Activated CD4-positive, alpha-beta T cell treated with anti-CD3 and anti-CD28 coated beads for 24 hours (primary cell): ENCODE measurements around the gene DUSP6.

Source experiments
- DNase-seq, 2 donors: peaks; one replicate each; pipeline ENCODE4 v3.0.0-alpha.2; 2020; ENCODE audit warnings: low read depth in 2 of 2

DUSP6 gene

DNA sequence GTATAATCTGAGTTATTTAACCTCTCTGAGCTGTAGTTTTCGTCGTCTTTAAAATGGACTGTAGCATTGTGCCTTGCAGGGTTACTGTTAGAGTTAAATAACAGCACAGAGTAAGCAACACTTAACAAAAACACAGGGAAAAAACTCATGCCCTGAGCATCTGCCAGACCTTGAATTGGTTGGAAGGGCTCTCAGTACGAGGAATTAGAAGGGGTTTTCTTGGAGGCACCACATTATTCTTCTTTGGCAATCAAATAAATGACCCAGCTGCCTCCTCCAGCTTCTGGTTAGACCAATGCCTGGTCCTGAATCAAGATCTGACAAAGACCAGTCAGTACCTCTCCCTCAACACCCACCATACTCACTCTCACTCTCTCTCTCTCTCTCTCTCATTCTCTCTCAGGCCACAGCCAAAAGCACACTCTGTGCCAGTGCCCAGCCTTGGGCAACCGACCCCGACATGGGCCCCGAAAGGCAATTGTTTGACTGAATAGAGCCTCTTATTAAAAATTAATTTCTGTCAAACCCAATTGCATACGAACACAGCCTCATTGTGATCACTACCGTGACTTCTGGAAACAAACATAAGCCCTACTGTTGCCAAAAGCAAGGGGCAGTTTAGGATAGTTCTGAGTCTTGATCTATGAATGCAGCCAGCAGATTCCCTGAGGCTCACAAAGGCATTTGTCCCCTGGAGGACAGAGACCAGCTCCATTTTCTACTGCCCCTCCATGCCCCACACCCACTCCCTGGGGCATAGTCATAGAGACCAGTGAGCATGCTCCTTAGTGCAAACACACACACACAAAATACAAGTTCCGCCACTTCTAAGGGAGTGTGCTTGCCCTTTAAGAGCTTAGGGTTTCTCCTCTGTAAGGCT lies 23.9 kb downstream of the DUSP6 start:
- DNase-seq, result no peak

DNA sequence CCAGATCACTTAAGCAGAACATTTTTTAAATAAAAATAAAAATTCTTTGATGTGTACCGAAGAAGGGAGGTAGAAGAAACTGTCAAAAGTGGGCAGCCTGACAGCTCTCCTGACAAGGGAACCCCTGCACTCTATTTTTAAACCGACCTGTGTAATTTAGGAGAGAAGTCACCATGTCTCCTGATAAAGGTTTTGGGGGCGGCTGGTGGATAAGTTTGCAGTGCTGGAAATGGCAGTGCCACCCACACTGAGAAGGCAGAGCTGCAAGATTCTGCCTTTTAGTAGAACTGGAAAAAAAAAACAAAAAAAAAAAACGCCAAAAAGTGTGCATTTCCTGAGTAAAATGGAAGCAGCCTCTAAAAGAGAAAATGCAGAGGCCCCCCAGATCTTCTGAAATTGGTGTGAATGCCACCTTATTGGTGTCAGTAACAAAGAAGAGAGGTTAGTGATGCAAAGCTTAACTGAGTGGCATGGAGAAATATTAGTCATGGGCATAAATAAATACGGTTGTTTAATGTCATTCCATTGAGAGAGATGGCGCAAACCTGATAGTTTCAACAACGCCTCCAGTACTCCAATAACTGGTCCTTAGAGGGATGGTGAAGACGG lies 24.7 kb downstream of the DUSP6 start:
- no peak for DNase-seq

DNA sequence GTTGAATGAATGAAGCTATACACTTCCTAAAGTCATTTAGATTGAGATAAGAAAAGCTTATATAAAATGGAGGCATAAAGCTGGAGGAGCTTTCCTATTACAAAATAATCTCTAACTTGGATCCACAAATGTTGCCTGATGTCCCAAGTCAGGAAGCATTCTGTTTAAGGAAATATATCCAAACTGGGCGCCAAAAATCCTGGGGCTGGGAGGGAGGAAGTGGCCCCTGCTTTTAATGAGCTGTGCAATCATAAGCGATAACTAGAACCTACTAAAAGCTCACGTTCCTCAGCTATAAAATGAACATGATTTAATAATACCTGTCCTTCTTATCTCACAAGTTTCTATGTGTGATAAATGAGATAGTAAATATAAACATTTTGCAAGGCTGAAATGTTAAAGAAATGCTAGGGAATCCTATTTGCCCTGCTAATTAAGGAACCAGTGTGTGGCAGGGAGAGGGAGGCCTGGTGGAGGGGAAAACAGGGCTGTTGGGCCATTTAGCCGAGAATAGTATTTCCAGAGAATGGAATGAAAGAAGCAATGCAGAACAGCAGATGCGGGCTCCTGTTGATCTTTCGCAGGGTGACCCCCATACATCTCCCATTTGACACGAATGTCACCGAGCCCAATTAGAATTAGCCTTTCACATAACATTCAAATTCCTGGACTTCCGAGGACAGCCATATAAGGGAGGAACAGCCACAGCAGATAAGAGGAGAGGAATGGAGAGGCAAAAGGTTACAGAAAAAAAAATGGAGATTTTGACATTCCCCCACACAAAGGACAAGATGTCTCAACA lies 25.9 kb downstream of the DUSP6 start:
- DNase-seq, result no peak

DNA sequence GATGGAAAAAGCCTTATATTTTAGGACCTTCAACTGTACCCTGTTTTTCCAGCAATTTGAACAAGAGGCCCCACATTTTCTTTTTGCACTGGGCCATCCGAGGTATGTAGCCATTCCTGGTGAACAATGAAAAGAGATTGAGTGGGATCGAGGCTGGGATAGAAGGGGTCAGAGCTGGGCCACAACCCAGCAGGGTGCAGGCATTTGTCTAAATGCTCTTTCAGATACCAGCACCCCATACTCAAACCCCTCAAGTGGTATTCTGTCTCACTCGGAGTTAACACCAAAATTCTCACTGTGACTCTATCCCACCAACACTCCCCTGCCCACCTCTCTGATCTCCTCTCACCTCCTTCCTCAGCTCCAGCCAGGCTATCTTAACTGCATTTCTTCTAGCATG lies 26.8 kb downstream of the DUSP6 start:
- DNase-seq, result no peak

DNA sequence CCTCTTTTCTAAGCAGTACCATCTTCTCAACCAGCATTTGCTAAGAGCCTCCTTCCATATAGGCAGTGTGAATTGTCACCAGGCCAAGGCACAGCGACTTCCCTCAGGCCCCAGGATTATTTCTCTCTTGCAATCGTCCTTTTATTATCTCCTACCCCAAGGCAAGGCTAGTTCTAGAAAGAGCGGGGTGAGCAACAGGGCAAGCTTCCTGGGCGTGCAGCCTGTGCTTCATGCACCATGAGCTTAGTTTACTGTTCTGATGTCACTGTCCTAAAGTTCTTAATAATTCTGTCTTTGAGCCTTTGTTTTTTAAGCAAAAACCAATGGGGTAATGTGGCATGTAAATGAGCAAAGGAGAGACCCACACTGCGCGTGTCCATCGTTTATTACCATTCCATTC lies 27.9 kb downstream of the DUSP6 start:
- DNase-seq, result no peak

DNA sequence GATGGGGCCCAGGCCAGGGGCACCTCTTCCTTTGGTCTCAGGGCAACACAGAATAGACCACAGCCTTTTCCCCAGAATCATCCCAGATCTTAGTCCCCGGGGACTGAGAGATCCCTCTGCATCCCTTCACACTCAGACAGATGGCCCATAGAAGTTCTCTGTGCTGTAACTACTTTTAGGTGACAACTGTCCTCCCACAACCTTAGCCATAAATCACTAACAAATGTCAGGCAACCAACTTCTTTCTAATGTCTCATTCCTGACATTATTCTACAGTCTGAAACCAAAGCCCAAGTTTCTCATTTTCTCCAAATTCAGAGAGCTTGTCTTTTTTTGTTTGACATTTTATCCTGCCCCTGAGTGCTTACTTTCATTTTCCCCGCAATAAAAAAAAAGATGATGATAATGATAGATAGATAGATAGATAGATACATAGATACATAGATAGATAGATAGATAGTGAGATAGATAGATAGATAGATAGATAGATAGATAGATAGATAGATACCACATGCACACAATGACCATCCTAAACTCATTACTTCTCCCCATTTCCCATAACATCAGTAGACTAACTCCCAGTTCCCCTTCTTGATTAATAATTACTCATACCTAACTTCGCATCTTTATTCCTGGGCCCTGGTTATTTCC lies 28.6 kb downstream of the DUSP6 start:
- no peak for DNase-seq

DNA sequence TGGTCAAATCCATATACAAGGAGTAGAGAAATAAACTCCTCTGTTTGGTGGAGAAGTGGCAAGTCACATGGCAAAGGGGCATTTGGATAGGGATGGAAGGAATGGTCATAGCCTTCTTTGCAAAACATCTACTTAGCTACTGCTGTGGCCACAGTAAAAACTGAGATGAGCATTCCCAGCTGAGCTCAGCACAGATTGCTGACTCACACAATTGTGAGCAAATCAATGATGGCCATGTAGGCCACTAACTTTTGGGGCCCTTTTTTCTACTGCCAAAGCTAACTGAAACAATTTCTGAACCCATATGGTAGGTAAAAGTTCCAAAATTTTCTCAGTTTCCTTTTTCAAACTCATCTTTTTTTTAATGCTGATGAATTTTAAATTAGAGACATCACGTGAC lies 31.6 kb downstream of the DUSP6 start:
- no peak for DNase-seq

DNA sequence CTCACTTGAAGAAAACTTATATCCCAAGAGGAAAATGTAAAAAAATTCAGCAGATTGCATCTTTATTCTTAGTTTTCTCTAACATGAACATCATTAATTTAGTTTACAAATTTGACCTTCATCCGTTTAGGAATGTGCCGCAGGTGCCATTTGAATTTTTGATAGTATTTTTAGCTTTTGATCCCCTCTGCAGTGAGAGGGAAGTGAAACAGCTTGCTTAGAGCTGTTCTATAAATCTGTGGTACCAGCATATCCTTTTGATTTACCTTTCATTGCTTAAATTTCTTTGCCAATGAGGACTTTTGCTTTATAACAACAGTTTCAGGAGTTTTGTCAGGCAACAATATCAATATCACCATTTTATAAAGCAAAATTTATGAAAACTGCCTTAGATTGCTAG lies 32.7 kb downstream of the DUSP6 start:
- DNase-seq, result no peak

DNA sequence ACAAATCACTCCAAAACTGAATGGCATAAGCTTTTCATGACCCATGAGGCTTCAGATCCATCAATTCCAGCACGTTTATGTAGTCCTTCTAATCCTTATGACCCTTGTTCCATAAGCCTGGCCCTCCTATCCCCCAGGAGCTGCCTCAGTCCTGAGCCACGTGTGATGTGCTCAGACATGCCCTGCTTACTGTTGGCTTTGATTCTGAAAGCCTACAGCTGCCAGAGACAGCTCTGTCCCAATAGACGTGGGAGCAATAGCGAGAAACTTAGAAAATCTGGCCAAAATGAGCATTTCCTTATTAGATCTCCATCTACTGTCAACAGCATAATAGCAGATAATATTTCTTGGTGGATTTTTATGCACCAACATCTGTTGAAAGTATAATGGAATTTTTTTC lies 33.2 kb downstream of the DUSP6 start:
- DNase-seq, result no peak

DNA sequence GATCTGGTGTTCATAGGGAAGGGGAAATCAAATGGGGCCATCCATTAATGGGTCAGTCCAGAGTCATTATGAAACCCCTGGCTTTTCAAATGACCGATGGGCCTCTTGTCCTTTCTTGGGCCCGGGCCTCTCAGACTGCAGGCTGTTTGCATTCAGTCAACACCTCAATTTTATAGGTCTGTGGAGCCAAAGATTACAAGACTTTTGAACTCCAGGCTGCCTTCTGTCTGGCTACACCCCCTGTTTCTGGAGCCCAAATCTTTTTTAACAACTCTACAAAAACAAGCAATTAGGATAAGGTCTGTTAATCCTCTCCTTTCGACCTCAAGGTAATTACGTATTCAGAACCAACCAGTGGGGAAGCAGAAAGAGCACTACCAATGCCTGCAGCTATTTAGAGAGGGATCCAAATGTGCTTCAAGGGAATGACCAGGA lies 35.6 kb downstream of the DUSP6 start:
- no peak for DNase-seq

DNA sequence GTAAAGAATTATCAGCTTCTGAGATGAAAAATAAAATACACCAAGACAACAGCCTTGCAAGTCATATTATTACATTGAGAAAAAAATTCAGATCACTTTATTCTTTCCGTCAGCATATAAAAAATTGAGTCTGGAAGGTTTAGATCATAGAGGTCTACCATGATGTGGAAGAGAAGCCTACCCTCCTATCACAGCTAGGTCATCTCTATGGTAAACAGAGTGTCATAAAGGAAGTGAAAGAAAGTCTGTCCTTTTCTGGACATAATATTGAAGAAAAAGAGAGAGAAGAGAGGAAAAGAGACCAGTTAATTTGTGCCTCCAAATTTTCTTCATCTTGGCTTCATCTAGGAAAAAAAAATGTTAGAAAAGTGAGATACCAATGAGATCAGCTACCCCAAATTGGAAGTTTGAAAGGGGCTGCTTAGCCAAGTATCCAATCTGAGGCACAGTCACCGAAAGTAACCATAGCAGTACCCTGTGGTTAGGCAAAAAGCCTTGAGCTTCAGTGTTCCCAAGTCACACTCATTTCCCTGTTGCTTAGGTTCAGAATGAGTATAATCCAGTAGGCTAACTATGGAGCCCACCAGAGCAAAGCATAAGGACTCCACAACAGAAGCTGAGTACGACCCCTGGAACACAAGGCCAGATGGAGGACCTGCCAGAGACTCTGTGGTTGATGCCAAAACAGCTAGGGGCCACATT lies 38.1 kb downstream of the DUSP6 start:
- DNase-seq, result no peak

DNA sequence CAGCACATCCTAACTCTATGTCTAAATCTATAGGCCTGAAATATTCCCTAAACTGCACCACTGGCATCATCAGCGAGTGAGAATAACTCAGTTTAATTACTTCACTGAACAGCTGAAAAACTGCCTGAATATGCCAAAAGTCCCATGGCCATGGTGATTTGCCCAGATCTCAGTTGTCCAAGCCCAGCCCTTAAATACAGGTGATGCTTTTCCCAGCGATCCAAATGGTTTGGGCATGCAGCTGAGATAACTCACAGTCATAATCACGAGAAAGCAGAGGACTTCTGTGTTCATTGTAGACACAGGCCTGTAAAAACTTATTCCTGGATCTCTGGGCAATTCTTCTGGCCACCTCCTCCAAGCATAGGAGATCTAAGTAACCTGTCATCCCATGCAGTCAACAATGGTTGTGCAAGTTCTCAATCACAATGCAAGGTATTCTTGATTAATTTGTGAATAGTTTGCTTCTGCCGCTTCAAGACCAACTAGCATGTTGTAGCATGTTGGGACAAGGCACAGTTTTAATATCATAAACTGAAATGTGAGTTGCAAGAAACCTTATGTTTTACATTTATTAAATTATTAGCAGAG lies 40.5 kb downstream of the DUSP6 start:
- no peak for DNase-seq

DNA sequence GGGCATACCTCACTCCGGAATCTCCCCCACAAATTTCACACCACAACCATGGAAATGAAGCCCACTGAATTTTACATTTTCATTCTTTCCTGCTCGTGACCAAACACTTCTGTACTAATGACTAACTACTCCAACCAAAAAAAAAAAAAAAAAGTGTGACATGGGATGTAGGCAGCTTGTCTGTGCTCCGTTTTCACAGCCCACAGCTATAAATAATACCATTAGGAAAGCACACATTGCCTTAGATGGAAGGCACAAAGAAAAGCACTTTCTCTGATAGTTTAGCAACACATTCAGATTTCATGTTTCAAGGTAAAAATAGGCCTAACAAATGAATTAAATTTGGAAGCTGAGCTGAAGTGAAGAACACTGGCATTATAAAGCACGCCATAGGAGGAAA lies 42.5 kb downstream of the DUSP6 start:
- no peak for DNase-seq

DNA sequence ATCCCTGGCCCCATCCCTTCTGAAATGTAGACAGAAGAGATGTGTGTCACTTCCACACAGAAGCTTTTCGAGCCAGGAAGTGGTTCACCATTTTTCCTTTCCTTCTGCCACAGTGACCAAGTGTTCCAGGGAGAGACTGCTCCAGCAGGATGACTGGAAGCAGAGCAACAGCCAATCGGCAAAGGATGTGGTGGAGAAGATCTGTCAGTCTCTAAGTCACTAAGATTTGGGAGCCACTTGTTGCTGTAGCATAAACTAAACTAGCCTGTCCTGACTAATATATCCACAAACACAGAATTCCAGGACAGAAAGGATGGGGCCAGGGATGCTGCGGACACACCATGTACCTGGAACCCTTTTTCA lies 42.9 kb downstream of the DUSP6 start:
- no peak for DNase-seq

DNA sequence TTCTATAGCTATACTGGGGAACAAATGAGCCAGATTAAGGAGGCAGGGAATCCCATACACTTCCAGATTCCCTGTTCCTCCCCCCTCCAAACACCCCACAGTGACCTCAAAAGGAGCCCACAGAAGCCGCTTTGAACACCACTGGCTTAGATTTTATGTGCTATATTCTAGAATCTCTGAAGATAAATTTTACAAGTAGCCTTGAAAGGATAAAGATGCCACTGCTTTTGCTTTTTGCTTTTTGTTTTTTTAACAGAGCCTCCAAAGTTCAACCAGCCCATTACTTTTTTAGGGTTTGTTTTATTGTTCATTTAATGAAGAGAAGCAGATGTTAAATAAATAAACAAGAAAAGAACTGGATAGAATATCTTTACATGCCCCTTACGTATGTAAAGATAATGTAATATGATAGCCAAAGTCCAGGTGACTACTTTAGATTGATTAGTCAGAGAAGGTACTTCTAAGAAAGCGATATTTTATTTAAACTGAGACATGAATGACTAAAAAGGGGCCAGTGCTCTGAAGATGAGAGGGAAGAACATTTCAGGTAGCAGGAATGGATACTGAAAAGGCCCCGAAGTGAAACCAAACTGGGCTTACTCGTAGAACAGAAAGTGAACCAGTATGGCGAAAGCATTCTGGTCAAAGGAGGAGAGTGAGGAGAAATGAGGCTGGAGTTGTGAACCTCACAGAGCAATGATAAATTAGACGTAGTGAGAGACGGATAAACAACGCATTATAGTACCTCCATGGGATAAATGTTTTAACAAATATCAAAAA lies 44.6 kb downstream of the DUSP6 start:
- DNase-seq, result no peak

DNA sequence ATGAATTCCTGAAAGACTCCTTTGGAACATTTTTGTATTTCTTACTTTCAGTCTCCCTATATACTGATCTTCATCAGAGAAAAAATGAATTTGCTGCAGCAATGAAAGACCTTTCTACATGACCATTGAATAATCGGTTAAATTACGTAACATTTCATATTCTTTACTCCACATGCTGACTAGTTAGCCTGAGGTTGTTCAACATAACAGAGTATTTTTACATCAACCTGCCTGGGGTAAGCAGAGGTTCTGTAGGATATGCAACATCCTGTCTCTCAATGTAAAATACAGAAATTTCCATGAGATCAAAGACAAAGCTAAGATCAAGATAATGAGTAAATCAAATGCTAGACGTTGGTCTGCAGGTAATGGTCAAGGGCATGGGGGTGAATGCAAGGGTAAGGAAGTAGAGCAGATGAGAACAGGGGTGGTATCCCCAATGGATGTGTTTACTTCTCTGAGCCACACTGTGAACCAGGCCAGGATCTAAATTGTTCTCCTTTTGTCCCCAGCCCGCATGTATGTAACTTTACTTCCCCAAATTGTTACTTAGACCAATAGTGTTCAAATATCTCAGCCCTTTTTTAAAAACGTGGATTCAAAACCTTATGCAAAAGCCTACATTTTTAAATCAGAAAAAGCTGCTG lies 45.4 kb downstream of the DUSP6 start:
- no peak for DNase-seq

DNA sequence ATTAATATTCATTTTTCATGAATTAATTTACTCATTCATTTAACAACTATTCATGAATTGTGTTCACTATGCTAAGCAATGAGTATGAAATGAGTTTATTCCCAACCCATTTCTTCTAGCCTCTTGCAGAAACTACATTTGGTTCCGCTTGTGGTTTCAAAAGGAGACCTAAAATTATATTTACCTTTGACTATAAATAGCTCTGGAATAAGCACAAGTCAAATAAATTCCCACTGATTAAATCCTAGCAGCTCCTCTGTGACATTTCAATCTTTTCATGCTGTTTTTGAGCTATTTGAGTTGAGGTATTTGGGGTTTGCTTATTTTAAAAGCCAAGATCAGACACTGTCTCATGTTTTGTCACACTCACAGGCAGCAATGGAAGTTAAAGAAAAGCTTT lies 46.9 kb downstream of the DUSP6 start:
- DNase-seq, result no peak

DNA sequence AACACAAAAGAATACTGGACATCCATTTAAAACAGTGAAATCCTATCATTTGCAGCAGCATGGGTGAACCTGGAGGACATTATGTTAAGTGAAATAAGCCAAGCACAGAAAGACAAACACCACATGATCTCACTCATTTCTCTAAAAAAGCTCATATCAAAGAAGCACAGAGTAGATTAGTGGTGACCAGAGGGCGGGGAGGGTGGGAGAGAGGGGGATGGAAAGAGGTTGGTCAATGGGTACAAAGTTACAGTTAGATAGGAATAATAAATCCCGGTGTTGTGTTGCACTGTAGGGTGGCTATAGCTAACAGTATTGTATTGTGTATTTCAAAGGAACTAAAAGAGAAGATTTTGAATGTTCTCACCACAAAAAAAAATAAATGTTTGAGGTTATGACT lies 52.4 kb downstream of the DUSP6 start:
- DNase-seq, result no peak

DNA sequence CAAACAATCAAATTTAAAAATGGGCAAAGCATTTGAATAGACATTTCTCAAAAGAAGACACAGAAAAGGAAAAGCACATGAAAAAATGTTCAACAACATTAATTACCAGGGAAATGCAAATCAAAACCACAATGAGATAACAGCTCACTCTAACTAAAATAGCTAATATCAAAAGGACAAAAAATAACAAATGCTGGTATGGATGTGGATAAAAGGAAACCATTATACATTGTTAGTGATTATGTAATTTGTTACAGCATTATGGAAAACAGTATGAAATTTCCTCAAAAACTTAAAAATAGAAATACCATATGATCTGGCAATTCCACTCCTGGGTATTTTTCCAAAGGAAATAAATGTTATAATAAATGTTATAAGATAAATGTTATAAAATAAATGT lies 52.9 kb downstream of the DUSP6 start:
- DNase-seq, result no peak
